ENCODE data around the gene BEST4. TPM values are rescaled to one million over a fixed set of nuclear protein-coding genes. Genes with fewer than 3 reads are reported as not detected.
"Not testable (repeated sequence)": the region's sequence is repeated elsewhere in the genome, so short reads cannot be mapped to it uniquely, and the experiment has no call there.

The BEST4 gene
- total RNA-seq, 3 donors from 2014 or later = 35.1 to 179 (median 94.0) TPM

DNA sequence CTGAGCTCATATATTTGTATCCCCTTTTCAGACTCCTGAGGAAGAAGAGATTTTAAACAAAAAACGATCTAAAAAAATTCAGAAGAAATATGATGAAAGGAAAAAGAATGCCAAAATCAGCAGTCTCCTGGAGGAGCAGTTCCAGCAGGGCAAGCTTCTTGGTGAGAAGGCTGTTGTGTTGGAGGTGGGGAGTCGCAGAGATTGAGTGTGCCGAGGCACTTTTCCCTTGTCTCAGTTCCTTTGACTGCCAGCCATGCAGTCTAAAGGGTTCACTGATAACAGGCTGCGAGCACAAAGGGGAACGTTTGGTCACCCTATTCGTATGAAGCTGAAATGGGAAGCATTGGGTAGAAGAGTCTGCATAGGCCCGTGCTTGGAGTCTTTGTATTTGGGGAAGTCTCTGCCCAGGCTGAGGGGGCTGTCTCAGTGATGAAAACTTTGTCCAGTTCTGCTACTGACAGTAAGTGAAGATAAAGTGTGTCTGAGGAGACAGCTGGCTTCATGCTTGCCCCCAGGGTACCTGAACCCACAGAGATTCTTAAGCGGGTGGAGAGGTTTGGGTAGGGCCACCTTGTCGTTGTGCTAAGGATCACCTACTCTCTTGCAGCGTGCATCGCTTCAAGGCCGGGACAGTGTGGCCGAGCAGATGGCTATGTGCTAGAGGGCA is 9.9 kb downstream of the BEST4 start:
- ATAC-seq (no peak), DNase-seq (no peak)
- H3K4me3 ChIP-seq = no peak overlapping the region
- no peaks in the 10 kb centered on the region for H3K36me3 ChIP-seq (ENCODE audit: low read depth)
- intact Hi-C loops (cut with DNase I, micrococcal nuclease) = no loop called here
- H3K9me3 ChIP-seq = no peaks in the 10 kb centered on the region
- H3K4me1 ChIP-seq (ENCODE audit: low read depth) = peaks cover 19% of the 10 kb centered on the region
- TF ChIP-seq, protein P1, sequence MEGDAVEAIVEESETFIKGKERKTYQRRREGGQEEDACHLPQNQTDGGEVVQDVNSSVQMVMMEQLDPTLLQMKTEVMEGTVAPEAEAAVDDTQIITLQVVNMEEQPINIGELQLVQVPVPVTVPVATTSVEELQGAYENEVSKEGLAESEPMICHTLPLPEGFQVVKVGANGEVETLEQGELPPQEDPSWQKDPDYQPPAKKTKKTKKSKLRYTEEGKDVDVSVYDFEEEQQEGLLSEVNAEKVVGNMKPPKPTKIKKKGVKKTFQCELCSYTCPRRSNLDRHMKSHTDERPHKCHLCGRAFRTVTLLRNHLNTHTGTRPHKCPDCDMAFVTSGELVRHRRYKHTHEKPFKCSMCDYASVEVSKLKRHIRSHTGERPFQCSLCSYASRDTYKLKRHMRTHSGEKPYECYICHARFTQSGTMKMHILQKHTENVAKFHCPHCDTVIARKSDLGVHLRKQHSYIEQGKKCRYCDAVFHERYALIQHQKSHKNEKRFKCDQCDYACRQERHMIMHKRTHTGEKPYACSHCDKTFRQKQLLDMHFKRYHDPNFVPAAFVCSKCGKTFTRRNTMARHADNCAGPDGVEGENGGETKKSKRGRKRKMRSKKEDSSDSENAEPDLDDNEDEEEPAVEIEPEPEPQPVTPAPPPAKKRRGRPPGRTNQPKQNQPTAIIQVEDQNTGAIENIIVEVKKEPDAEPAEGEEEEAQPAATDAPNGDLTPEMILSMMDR (IDR thresholded peaks at IDR 0.05) = no peak

DNA sequence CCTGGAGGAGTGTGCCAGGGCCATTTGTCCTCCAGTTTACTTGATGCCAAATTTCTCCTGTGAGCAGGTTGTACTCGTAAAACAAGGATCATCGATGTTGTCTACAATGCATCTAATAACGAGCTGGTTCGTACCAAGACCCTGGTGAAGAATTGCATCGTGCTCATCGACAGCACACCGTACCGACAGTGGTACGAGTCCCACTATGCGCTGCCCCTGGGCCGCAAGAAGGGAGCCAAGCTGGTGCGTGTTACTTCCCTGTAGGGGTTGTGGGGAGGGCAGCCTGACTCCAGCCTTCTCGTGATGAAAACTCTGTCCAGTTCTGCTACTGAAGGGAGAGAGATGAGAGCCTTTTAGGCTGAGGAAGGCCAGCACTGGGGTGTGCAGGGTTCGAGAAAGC is 10.4 kb downstream of the BEST4 start:
- no peaks in the 10 kb centered on the region for H3K9me3 ChIP-seq
- H3K4me1 ChIP-seq (ENCODE audit: low read depth) = peaks cover 19% of the 10 kb centered on the region
- H3K36me3 ChIP-seq (ENCODE audit: low read depth) = no peaks in the 10 kb centered on the region
- TF ChIP-seq, protein P1 (IDR thresholded peaks at IDR 0.05) = no peak
- no peak for ATAC-seq
- intact Hi-C loops (cut with DNase I, micrococcal nuclease) = no loop called here
- DNase-seq = no peak
- H3K4me3 ChIP-seq = no peak overlapping the region

DNA sequence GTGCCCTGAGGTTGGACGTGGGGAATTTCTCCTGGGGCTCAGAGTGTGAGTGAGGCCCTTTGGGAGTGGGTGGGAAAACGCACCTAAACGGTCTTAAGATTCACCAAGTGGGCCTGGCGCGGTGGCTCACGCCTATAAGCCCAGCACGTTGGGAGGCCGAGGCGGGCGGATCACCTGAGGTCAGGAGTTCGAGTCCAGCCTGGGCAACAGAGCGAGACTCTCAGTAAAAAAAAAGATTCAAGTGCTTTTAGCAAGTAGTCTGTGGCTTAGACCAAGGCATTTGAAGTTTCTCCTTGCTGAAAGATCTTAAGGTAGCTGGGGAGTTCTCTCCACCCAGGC is 11.3 kb downstream of the BEST4 start:
- H3K36me3 ChIP-seq (ENCODE audit: low read depth) = no peaks in the 10 kb centered on the region

DNA sequence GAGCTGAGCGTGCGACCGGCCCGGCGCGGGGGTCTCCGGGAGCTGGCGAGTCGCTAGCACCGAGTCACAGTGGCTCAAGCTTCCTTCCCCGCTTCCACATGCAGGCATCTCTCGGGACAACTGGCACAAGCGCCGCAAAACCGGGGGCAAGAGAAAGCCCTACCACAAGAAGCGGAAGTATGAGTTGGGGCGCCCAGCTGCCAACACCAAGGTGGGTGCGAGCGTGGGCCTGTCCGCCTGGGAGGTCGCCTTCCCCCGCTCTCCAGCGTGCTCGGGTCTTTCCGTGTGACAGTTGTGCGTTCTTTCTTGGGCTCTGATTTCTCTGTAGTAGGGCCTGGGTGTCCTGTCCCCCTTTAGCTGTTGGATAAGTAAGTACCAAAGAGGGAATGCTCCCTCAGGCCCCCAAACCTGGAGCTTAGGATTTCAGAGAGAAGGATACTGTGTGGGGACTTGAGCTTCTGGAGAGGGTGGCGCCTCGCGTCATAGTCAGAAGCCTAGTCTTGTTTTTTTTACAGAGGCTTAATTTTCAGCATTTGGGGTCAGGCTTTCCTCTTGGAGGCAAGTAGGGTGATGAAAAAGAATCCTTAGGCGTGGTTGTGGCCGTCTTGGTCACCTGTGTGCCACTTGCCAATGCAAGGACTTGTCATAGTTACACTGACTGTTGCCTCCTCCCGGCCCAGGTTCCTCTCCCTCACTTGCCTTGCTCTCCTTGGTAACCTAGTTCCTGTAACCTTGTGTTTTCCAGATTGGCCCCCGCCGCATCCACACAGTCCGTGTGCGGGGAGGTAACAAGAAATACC is 11.8 kb downstream of the BEST4 start:
- Histone ChIP-seq H3K9me3 (no peaks in the 10 kb centered on the region), H3K36me3 (ENCODE audit: low read depth) (no peaks in the 10 kb centered on the region), H3K4me1 (ENCODE audit: low read depth) (peaks cover 19% of the 10 kb centered on the region), H3K4me3 (peak overlapping the region; percentile 88)
- ATAC-seq = peak; percentile 44
- TF ChIP-seq, protein P1 (IDR thresholded peaks at IDR 0.05) = no peak
- intact Hi-C loops (cut with DNase I, micrococcal nuclease) = no loop called here
- DNase-seq = peak in 2 of 3 donors; percentile 51 to 75

More for the DNA sequence above, 11.3 kb downstream of the BEST4 start:
- H3K4me3 ChIP-seq = no peak overlapping the region
- TF ChIP-seq, protein P1 (IDR thresholded peaks at IDR 0.05) = no peak
- no peaks in the 10 kb centered on the region for H3K9me3 ChIP-seq
- intact Hi-C loops (cut with DNase I, micrococcal nuclease) = no loop called here
- H3K4me1 ChIP-seq (ENCODE audit: low read depth) = peaks cover 19% of the 10 kb centered on the region
- DNase-seq (no peak), ATAC-seq (no peak)

DNA sequence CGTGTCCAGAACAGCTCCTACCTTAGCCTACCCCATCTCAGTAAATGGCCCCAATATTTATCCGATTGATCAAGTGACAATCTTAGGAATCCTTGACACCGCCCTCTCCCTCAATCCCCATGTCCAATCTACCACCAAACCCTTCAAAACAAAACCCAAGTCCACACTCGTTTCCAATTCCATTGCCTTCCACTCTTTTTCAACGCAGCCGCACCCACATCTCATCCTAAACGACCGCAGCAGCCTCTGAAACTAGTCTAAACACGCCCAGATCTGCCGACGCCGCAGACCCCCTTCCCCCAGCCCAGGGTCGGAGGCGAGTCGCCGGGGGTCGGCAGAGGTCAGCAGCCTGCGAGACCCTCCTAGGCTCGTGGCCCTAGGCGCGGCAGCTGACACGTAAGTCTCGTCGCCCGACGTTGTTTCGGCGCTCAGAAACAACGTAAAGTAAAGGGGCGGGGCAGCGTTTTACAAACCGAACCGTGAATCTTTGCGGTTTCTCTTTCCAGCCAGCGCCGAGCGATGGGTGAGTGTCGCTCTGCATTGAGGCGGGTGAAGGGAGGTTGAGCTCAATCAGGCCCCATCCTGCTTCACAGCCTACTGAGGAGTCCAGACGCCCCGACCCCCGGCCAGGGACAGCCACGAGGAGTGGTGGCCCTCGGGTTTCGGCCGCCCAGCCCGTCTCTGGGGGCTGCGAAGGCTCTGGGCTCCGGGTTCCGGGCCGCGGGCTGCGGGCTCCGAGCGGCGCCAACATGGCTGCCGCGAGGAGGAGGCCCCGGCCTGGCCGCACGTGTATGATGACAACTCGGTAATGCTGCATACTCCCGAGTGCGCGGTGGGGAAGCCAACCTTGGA is 12.7 kb downstream of the BEST4 start, which contains the start of gene RPS8:
RPS8 (plus strand) TSS at position 463 of the 852 bp plus-strand sequence; CDS start at position 520, 57 bp downstream.
- ATAC-seq (peak; percentile 94), DNase-seq (peak; percentile 92 to 97 (median 93))
- TF ChIP-seq, protein P1 (IDR thresholded peaks at IDR 0.05) = no peak
- H3K36me3 ChIP-seq (ENCODE audit: low read depth) = no peaks in the 10 kb centered on the region
- intact Hi-C loops (cut with DNase I, micrococcal nuclease) = no loop called here
- peak within 1 kb of the TSS; percentile 88 for H3K4me3 ChIP-seq
- H3K4me1 ChIP-seq (ENCODE audit: low read depth) = peaks cover 19% of the 10 kb centered on the region
- H3K9me3 ChIP-seq = no peaks in the 10 kb centered on the region

DNA sequence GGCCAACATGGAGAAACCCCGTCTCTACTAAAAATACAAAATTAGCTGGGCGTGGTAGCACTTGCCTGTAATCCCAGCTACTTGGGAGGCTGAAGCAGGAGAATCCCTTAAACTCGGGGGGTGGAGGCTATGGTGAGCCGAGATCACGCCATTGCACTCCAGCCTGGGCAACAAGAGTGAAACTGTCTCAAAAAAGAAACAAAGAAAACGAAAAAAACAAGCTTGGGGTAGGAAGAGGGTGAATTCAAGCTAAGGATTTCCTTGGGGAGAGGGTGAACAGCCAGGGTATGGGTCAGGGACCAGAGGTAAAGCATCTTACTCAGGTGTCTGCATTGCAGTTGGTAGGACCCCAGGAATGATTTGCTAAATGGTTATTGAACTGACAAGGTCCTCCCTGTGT is 21.5 kb downstream of the BEST4 start:
- H3K4me3 ChIP-seq; ATAC-seq; H3K36me3 ChIP-seq (ENCODE audit: low read depth); intact Hi-C loops (cut with DNase I, micrococcal nuclease); H3K9me3 ChIP-seq; H3K4me1 ChIP-seq (ENCODE audit: low read depth); DNase-seq: not testable (repeated sequence)
